ENCODE measurements around the gene GIT2. TPM values are rescaled to one million over a fixed set of nuclear protein-coding genes. Genes with fewer than 3 reads are reported as not detected.

GIT2 gene
- total and polyA plus RNA-seq, 2 donors (not counting 1 experiment from before 2014, with no cell fraction given), result 75.2 to 163 TPM

- no peaks in the 10 kb centered on the region for H3K79me2 ChIP-seq (ENCODE audit: control insufficient read depth, insufficient read depth, low read length)
- Mint-ChIP-seq H3K9me3 (ENCODE audit: insufficient read depth) (no peaks in the 10 kb centered on the region), H3K4me3 (no peak overlapping the region), H3K27ac (no peak overlapping the region), H3K27me3 (no peaks in the 10 kb centered on the region), H3K4me1 (peaks cover 31% of the 10 kb centered on the region)
- no peak overlapping the region for H2AFZ ChIP-seq (ENCODE audit: insufficient read depth, low read depth, low read length, poor library complexity, severe bottlenecking)
- no peak overlapping the region for H3K4me3 ChIP-seq (ENCODE audit: control extremely low read depth in 1 of 5, extremely low read depth in 1 of 5, insufficient read depth in 1 of 5, low read depth in 2 of 5, low read length in 4 of 5)
- DNase-seq, result no peak
- H3K4me2 ChIP-seq (replicated peaks; ENCODE audit: low read depth, low read length, poor library complexity, severe bottlenecking), result no peak overlapping the region
- ChIA-PET POLR2A (interaction anchor here (0.6 kb wide), 1 partner anchor 71 kb away, joined by 3 read pairs; no protein-coding TSS in a partner anchor), CTCF (no interaction called here)
- 100% methylated on average over 3 of the region's 7 CpGs for WGBS (ENCODE audit: insufficient coverage)
- H3K9ac ChIP-seq (ENCODE audit: low read length), result no peak overlapping the region
- no peaks in the 10 kb centered on the region for H4K20me1 ChIP-seq (ENCODE audit: control insufficient read depth, insufficient read depth, low read length, poor library complexity, severe bottlenecking)
- no peak overlapping the region for H3K27ac ChIP-seq (ENCODE audit: low read length in 2 of 2)
- H3K36me3 ChIP-seq (replicated peaks in 1 of 2; ENCODE audit: control extremely low read depth in 1 of 2, control insufficient read depth in 1 of 2, extremely low read depth in 1 of 2, insufficient read depth in 2 of 2, low read length in 1 of 2), result peaks cover 19 to 42% of the 10 kb centered on the region in 2 experiments
- TF ChIP-seq EZH2 (IDR thresholded peaks at IDR 0.05; ENCODE audit: borderline replicate concordance, insufficient read depth, low read depth, low read length, poor library complexity, severe bottlenecking), result no peak
- TF ChIP-seq, protein P1, sequence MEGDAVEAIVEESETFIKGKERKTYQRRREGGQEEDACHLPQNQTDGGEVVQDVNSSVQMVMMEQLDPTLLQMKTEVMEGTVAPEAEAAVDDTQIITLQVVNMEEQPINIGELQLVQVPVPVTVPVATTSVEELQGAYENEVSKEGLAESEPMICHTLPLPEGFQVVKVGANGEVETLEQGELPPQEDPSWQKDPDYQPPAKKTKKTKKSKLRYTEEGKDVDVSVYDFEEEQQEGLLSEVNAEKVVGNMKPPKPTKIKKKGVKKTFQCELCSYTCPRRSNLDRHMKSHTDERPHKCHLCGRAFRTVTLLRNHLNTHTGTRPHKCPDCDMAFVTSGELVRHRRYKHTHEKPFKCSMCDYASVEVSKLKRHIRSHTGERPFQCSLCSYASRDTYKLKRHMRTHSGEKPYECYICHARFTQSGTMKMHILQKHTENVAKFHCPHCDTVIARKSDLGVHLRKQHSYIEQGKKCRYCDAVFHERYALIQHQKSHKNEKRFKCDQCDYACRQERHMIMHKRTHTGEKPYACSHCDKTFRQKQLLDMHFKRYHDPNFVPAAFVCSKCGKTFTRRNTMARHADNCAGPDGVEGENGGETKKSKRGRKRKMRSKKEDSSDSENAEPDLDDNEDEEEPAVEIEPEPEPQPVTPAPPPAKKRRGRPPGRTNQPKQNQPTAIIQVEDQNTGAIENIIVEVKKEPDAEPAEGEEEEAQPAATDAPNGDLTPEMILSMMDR (IDR thresholded peaks at IDR 0.05), result no peak
- intact Hi-C loops (cut with micrococcal nuclease), result no loop called here
- peaks cover 19 to 20% of the 10 kb centered on the region in 2 donors for H3K4me1 ChIP-seq (ENCODE audit: control insufficient read depth in 2 of 2, insufficient read depth in 2 of 2, low read length in 2 of 2)
- H3K9me3 ChIP-seq (ENCODE audit: control extremely low read depth in 1 of 3, control insufficient read depth in 2 of 3, insufficient read depth in 1 of 3, low read length in 2 of 3), result no peaks in the 10 kb centered on the region
- no peak for ATAC-seq (ENCODE audit: low read depth)
- H3K27me3 ChIP-seq (replicated peaks in 1 of 4; ENCODE audit: control extremely low read depth in 1 of 4, control insufficient read depth in 3 of 4, insufficient read depth in 4 of 4, low read length in 3 of 4), result no peaks in the 10 kb centered on the region
Observed at GRCh38 chr12:109943811-109944210, 52.4 kb downstream of the GIT2 start.

GRCh38 chr12:109940339-109940923 is 55.7 kb downstream of the GIT2 start:
- Mint-ChIP-seq H3K9me3 (ENCODE audit: insufficient read depth) (no peaks in the 10 kb centered on the region), H3K27me3 (no peaks in the 10 kb centered on the region), H3K27ac (no peak overlapping the region), H3K4me3 (no peak overlapping the region), H3K4me1 (peaks cover 12% of the 10 kb centered on the region)
- intact Hi-C loops (cut with micrococcal nuclease), result no loop called here
- Histone ChIP-seq H4K20me1 (ENCODE audit: control insufficient read depth, insufficient read depth, low read length, poor library complexity, severe bottlenecking) (no peaks in the 10 kb centered on the region), H3K27me3 (replicated peaks in 1 of 4; ENCODE audit: control extremely low read depth in 1 of 4, control insufficient read depth in 3 of 4, insufficient read depth in 4 of 4, low read length in 3 of 4) (no peaks in the 10 kb centered on the region), H2AFZ (ENCODE audit: insufficient read depth, low read depth, low read length, poor library complexity, severe bottlenecking) (no peak overlapping the region), H3K4me3 (ENCODE audit: control extremely low read depth in 1 of 5, extremely low read depth in 1 of 5, insufficient read depth in 1 of 5, low read depth in 2 of 5, low read length in 4 of 5) (no peak overlapping the region), H3K27ac (ENCODE audit: low read length in 2 of 2) (no peak overlapping the region), H3K79me2 (ENCODE audit: control insufficient read depth, insufficient read depth, low read length) (no peaks in the 10 kb centered on the region), H3K4me2 (replicated peaks; ENCODE audit: low read depth, low read length, poor library complexity, severe bottlenecking) (no peak overlapping the region), H3K9me3 (ENCODE audit: control extremely low read depth in 1 of 3, control insufficient read depth in 2 of 3, insufficient read depth in 1 of 3, low read length in 2 of 3) (no peaks in the 10 kb centered on the region), H3K36me3 (replicated peaks in 1 of 2; ENCODE audit: control extremely low read depth in 1 of 2, control insufficient read depth in 1 of 2, extremely low read depth in 1 of 2, insufficient read depth in 2 of 2, low read length in 1 of 2) (peaks cover 14 to 53% of the 10 kb centered on the region in 2 experiments), H3K9ac (ENCODE audit: low read length) (no peak overlapping the region), H3K4me1 (ENCODE audit: control insufficient read depth in 2 of 2, insufficient read depth in 2 of 2, low read length in 2 of 2) (peaks cover 4 to 5% of the 10 kb centered on the region in 2 donors)
- CTCF ChIA-PET, result interaction anchor here (0.6 to 1.4 kb wide), 5 partner anchors 51 to 1114 kb away, joined by 3 read pairs; no protein-coding TSS in a partner anchor
- DNase-seq (no peak), ATAC-seq (ENCODE audit: low read depth) (no peak)
- no peak for TF ChIP-seq EZH2 (IDR thresholded peaks at IDR 0.05; ENCODE audit: borderline replicate concordance, insufficient read depth, low read depth, low read length, poor library complexity, severe bottlenecking)
- TF ChIP-seq, protein P1 (IDR thresholded peaks at IDR 0.05), result no peak
- WGBS (ENCODE audit: insufficient coverage), result 100% methylated on average over 2 of the region's 6 CpGs
- POLR2A ChIA-PET, result interaction anchor here (0.5 kb wide), 1 partner anchor 13 kb away, joined by 3 read pairs; no protein-coding TSS in a partner anchor

Data from B cell (primary cell).